GM10266 (cell line): Measurements from ENCODE around the gene RNU1-4.
A peak's percentile ranks its signal among the peaks of the same experiment; 100 is the strongest.
"Not testable (repeated sequence)": the region's sequence is repeated elsewhere in the genome, so short reads cannot be mapped to it uniquely, and the experiment has no call there.

ENCODE experiments used
- DNase-seq: peaks from one replicate; pipeline ENCODE4 v3.0.0; 2012; ENCODE audit errors: extremely low spot score
- CTCF ChIP-seq: IDR thresholded peaks from 2 replicates; pipeline ENCODE4 v1.5.1; 2012; ENCODE audit warnings: mild to moderate bottlenecking, low read depth; ENCODE audit not compliant: control insufficient read depth, insufficient read depth; ENCODE audit errors: missing control alignments

The RNU1-4 gene

GRCh38 chr1:16719571-16720350, 20.6 kb upstream of the RNU1-4 start:
- DNase-seq = peak; percentile 41
- TF ChIP-seq CTCF = no peak

DNA sequence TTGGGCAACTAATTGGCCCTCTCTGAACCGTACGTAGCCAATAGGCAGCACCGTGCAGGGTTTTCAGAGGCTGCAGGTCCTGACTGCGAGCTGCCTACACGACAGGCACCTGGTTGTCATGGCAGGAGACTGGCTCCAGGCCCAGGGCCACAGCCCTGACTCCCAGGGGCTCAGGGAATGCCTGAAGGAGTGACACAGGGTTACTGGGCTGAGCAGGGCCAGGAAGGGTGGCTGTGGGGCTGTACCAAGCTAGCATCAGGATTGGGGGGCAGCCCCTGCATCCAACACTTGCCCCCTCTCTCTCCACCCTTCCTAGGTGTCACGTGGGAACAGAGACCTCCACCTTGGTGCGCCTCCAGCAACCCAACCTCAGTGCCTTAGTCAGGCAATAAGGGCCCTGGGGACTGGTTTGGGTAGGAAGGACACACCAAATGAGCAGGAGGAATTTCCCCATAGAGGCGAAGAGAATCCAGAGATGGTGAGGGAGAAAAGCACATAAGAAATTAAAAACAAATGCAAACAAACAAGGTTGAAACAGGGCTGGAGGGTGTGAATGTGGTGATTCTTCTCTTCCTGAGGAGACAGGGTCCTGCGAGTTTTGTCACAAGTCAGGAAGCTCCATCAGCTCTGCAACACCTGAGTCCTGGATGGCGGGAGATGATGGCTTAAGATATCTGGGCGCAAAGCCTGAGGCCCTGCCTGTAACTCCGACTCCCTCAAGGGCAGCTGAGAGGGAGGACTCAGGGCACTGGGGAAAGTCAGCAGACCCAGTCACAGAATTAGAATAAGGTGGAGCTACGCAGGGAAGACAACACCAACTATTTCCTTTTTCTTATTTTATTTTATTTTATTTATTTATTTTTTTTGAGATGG, 19.7 kb upstream of the RNU1-4 start:
- no peak for TF ChIP-seq CTCF
- peak; percentile 44 for DNase-seq

DNA sequence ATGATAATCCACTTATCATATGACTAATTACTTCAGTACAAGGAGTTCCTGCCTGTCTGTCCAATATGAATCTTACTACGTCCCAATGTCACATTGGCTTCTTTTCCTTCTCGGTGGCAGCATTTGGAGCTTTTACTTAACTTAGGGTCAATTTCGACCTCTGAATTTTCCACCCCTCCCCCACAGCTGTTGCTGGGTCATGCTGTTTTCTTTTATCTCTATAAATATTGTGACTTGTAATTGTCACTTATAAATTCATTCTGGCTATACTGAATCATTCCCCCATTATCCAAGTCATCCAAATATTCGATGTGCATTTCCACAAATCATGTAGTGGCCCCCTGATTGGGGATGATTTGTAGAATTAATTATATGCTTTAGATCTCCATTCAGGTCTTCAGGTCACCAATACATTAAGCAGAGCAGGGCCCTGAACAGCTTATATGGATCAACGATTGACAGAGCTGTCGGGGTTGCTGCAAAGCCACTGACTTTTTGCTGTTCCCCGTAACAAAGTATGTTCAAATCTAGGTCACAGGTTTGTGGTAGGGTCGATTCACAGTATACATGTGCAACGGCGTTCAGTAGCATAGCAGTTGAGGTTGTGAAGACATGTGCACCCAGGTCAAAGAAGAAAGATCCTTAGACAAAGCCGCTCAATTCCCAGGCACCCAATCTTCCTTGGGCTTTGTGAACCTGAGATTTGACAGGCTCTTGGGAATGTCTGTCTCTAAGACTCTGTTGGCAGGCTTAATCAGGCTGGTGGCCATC, 18.3 kb upstream of the RNU1-4 start:
- no peak for TF ChIP-seq CTCF
- no peak for DNase-seq

DNA sequence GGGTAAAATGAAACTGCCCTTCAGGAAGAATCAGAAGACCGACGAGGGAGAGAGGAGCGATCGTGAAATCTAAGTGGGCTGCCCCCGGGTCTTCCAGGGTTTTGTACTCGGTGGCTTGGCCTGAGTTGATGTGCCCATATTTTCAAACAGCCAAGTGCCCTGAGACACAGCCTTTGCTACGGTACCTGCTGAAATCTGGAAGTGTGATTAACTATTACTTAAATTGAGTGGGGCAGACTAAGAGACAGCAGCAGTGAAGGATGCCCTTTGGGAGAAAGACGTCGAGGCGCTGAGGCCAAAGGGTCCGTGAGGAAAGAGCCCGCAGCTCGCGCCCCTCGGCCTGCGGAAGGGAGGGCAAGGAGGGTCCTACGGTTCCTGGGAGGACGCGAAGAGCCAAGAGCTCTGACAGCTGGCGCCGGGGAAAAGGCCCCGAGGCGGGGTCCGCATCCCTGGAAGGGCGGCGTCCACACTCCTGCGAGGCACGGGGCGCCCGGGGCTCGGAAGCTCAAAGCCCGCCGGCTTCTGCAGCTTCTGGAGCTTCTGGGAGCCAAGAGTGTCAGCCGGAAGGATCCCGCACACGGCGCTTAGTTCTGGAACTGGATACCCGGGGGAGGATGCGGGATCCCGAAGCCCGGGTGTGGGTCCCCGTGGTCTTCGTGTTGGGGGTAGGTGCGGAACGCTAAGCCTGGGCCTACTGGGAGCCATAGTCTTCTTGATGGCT, 15.4 kb upstream of the RNU1-4 start:
- TF ChIP-seq CTCF = no peak
- DNase-seq = no peak

GRCh38 chr1:16725439-16726245, 14.7 kb upstream of the RNU1-4 start:
- not testable (repeated sequence) for DNase-seq

GRCh38 chr1:16727190-16728111, 12.9 kb upstream of the RNU1-4 start:
- DNase-seq = peak; percentile 51
- no peak for TF ChIP-seq CTCF

- DNase-seq = peak; percentile 62
These were observed 11.9 kb upstream of the RNU1-4 start for GRCh38 chr1:16728243-16728949.

DNA sequence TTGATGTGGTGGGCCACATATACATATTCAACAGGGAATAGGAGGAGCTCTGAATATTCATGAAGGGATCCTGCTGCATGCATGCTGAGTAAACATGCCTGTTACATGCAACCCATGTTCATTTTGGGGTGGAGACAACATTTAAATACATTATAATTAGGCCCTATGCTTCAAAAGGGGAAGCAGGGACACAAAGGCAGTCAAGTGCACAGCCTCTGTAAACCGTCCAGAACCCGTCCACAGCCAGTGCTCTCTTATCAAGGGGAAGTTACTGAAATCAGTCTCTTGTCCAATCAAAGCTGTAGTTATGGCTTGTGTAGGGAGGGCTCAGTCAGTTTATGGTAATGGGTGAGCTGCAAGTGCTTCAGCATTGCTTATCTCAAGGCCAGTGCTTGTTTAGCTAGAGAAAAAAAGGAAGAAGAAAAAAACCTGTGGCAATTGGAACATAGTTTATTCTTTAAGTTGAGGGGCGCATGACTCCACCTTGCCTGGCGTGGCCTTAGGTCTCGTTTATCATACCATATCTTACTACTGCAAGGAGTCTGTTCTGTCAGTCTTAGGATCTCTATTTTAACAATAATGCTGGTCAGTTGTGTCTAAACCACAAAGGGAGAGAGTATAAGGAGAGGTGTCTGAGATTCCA, 7.9 kb upstream of the RNU1-4 start:
- DNase-seq = not testable (repeated sequence)

DNA sequence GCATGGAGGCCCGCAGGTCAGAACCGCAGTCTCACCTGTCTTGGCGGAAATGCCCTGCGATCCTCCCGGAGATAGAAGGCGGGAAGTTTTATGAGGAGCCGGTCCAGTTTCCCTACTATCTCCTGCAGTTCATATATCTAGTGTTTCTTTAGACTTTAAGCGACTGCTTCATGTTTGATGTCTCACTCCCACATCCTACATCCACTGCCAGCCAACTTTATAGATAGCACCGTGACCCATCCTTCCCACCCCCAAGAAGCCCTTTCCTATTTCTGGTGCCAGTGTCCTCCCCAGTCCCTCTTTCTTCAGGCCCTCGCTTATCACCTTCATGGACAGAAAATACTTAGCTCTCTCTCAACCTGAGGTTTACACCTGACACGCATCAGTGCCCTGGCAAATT, 914 bp downstream of the RNU1-4 start:
- DNase-seq = not testable (repeated sequence)

GRCh38 chr1:16747660-16748059, 7.3 kb downstream of the RNU1-4 start:
- not testable (repeated sequence) for DNase-seq
